GM12874 (cell line): Measurements from ENCODE around the gene AGAP2.

ENCODE experiments used
- TF ChIP-seq, protein P1 (sequence below): IDR thresholded peaks from 2 replicates; pipeline ENCODE4 v1.5.1; 2011; ENCODE audit warnings: low read depth, mild to moderate bottlenecking, control low read depth, low read length, moderate library complexity; ENCODE audit not compliant: insufficient read depth

The AGAP2 gene

DNA sequence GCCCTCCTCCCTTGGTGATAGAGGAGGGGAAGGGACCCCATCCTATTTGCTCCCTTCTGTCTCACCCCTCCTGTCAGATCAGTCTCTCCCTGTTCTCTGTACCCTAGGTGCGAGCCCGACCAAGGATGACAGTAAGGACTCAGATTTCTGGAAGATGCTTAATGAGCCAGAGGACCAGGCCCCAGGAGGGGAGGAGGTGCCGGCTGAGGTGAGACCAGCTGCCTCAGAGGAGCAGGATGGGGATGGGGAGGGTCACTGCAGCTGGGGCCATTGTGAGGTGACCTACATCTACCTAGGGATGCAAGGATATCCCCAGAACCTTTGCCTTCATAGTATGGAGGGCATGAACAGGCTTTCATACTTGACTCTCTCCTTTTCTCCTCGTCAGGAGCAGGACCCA lies 22.2 kb downstream of the AGAP2 start:
- TF ChIP-seq, protein P1, sequence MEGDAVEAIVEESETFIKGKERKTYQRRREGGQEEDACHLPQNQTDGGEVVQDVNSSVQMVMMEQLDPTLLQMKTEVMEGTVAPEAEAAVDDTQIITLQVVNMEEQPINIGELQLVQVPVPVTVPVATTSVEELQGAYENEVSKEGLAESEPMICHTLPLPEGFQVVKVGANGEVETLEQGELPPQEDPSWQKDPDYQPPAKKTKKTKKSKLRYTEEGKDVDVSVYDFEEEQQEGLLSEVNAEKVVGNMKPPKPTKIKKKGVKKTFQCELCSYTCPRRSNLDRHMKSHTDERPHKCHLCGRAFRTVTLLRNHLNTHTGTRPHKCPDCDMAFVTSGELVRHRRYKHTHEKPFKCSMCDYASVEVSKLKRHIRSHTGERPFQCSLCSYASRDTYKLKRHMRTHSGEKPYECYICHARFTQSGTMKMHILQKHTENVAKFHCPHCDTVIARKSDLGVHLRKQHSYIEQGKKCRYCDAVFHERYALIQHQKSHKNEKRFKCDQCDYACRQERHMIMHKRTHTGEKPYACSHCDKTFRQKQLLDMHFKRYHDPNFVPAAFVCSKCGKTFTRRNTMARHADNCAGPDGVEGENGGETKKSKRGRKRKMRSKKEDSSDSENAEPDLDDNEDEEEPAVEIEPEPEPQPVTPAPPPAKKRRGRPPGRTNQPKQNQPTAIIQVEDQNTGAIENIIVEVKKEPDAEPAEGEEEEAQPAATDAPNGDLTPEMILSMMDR: no peak

DNA sequence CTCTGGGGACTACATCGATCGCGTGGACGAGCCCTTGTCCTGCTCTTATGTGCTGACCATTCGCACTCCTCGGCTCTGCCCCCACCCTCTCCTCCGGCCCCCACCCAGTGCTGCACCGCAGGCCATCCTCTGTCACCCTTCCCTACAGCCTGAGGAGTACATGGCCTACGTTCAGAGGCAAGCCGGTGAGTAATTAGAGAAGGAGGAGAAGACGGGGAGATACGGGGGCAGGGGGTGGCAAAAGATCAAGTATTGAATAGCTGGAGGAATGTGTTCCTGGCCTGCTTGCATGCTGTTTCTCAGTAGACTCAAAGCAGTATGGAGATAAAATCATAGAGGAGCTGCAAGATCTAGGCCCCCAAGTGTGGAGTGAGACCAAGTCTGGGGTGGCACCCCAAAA lies 22.8 kb downstream of the AGAP2 start:
- TF ChIP-seq, protein P1: no peak

DNA sequence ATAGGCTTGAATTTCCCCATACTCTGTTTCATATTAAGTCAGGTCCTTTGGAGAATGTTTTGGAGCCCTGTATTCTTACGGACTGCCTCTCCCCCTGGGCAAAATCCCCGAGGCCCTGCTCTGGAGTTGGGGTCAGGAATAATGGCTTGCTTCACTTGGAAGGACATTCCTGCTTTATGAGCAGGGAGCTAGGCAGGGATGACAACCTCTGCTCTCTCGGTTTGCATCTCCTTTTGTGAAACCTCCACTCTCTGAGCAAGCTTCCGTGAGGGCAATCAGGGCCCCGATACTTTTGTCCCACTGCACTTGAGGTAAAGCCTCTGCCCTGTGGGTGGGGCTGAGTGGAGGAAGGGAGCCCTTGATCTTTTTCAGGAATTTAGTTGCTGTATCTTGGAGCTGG lies 25.3 kb downstream of the AGAP2 start:
- TF ChIP-seq, protein P1: no peak

DNA sequence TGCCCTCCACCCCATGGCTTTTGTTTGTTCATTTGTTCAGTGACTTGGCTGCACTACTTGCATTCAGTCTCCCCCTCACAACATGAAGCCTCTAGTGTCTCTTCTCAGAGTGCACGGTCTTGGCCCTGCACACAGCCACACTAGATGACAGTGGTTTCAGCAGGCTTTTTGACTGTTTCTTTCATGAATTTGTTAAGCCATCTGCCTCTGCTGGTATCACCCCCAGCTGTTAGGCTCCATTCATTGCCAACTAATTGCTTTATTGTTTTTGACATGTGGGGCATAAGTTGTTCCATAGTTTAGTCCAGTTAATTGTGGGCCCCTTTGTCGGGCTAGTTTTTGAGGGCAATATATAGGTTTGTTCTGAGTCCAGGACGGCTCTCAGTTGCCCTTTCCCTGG lies 25.8 kb downstream of the AGAP2 start:
- TF ChIP-seq, protein P1: no peak

DNA sequence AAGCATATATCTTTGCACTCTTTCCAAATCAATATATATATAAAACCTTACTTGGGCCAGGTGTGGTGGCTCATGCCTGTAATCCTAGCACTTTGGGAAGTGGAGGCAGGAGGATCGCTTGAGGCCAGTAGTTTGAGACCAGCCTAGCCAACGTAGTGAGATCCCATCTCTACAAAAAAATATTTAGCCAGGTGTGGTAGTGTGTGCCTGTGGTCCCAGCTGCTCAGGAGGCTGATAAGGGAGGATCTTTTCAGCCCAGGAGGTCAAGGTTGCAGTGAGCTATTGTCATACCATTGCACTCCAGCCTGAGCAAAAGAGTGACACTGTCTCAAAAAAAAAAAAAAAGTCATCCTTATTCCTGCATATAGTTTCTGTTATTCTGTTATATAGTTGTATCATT lies 30.2 kb downstream of the AGAP2 start:
- TF ChIP-seq, protein P1: no peak

DNA sequence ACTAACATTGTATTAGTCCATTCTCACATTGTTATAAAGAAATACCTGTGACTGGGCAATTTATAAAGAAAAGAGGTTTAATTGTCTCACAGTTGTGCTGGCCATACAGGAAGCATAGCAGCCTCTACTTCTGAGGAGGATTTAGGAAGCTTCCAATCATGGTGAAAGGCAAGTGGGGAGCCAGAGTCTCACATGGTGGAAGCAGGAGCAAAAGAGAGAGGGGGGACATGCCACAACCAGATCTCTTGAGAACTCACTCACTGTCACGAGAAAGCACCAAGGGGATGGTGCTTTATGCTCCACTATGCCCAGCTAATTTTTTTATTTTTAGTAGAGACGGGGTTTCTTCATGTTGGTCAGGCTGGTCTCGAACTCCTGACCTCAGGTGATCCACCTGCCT lies 31.3 kb downstream of the AGAP2 start:
- TF ChIP-seq, protein P1: no peak

DNA sequence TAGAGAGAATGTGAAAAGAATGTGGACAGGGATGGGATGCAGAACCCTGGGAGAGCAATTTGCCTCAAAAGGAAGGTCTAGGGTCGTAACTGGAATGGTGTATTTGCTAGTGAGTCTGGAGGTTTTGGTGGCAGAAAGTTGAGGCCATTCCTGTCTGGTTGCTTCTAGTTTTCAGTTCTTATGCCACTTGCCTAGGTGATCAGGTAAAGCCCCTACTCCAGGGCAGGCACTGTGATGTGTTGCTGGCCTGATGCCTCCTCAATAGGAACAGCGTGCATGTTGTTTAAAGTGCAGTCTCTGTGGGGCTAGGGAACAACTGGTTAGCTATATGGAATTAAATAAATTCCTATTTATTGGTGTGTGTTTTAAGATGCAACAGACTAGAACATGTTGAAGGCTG lies 38.2 kb downstream of the AGAP2 start:
- TF ChIP-seq, protein P1: no peak

DNA sequence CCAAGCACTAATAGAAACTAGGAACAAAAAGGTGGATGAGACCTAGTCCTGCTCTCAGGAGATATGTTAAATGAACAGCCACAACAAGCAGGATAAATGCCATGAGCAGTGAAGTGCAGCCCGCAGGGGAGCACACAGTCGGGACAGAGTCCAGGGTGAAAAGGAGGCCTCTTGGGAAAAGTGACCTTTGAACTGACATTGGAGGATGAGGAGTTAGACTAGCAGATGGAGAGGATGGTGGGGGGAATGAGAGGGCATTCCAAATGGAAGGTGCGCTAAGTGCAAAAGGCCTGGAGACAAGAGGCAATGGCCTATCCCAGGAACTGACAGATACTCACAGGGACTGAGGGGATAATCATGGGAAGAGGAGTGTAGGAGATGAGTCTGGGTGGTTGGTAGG lies 40.1 kb downstream of the AGAP2 start:
- TF ChIP-seq, protein P1: no peak
